HEK293 (cell line): ENCODE measurements around the gene LHFPL2.

Experiments
- CTCF ChIA-PET: fragments of 350-600 bp; formaldehyde crosslinking; extraction: SDS; loops from one replicate; lab custom pipeline; 2021; ENCODE audit warnings: antibody characterized with exemption; lab: Yijun Ruan, JAX
- POLR2A ChIA-PET: fragments of 300-600 bp; formaldehyde crosslinking; extraction: SDS; loops from one replicate; lab custom pipeline; 2020; ENCODE audit warnings: antibody characterized with exemption, inconsistent platforms; lab: Yijun Ruan, JAX
- H3K27ac ChIP-seq: fragments of 200-500 bp; sonication (Bioruptor generic); 2 replicates; pipeline ENCODE4 v1.5.1; 2014; ENCODE audit warnings: low read depth, low read length, control low read depth, inconsistent platforms; ENCODE audit errors: extremely low read depth
- H3K36me3 ChIP-seq, 2 experiments: fragments of 200-500 bp in 1 of 2; sonication (Bioruptor generic) in 1 of 2; 1 replicate in 1 of 2; 2 replicates in 1 of 2; pipeline ENCODE4 v1.5.1; 2014 to 2017; ENCODE audit warnings: inconsistent platforms in 2 of 2, low read length in 2 of 2; ENCODE audit not compliant: control insufficient read depth in 2 of 2, insufficient read depth in 1 of 2
- H3K4me1 ChIP-seq: fragments of 200-500 bp; sonication (Bioruptor generic); 2 replicates; pipeline ENCODE4 v1.5.1; 2014; ENCODE audit warnings: mild to moderate bottlenecking, low read length, inconsistent platforms; ENCODE audit not compliant: control insufficient read depth, insufficient read depth
- H3K4me3 ChIP-seq: 2 replicates; pipeline ENCODE4 v1.5.1; 2011; ENCODE audit warnings: low read depth, mild to moderate bottlenecking, control low read depth, low read length, moderate library complexity
- H3K9me3 ChIP-seq: fragments of 200-500 bp; sonication (Bioruptor generic); 2 replicates; pipeline ENCODE4 v1.5.1; 2014; ENCODE audit warnings: low read depth, low read length, inconsistent platforms; ENCODE audit not compliant: control insufficient read depth, insufficient read depth
- GLIS1 ChIP-seq: fragments of 450-650 bp; formaldehyde crosslinking; IDR thresholded peaks from 2 replicates; pipeline ENCODE4 v1.5.1; 2016; ENCODE audit warnings: missing biosample characterization, missing genetic modification characterization
- IKZF3 ChIP-seq: fragments of 450-650 bp; IDR thresholded peaks from 2 replicates; pipeline ENCODE4 v1.5.0; 2018; ENCODE audit warnings: missing biosample characterization, mild to moderate bottlenecking, missing genetic modification characterization, moderate library complexity
- OSR2 ChIP-seq: fragments of 450-650 bp; formaldehyde crosslinking; IDR thresholded peaks from 2 replicates; pipeline ENCODE4 v1.5.1; 2016; ENCODE audit warnings: missing biosample characterization, missing genetic modification characterization
- OVOL3 ChIP-seq: fragments of 450-650 bp; formaldehyde crosslinking; IDR thresholded peaks from 2 replicates; pipeline ENCODE4 v1.5.1; 2016; ENCODE audit warnings: missing biosample characterization, missing genetic modification characterization
- PRDM6 ChIP-seq: fragments of 450-650 bp; formaldehyde crosslinking; IDR thresholded peaks from 2 replicates; pipeline ENCODE4 v1.5.1; 2017; ENCODE audit warnings: missing biosample characterization, missing genetic modification characterization
- SCRT1 ChIP-seq: fragments of 450-650 bp; formaldehyde crosslinking; IDR thresholded peaks from 2 replicates; pipeline ENCODE4 v1.5.1; 2016; ENCODE audit warnings: missing biosample characterization, missing genetic modification characterization, borderline replicate concordance
- SCRT2 ChIP-seq: fragments of 450-650 bp; formaldehyde crosslinking; IDR thresholded peaks from 2 replicates; pipeline ENCODE4 v1.5.1; 2016; ENCODE audit warnings: missing biosample characterization, missing genetic modification characterization
- WT1 ChIP-seq: fragments of 450-650 bp; formaldehyde crosslinking; IDR thresholded peaks from 2 replicates; pipeline ENCODE4 v1.5.1; 2016; ENCODE audit warnings: missing biosample characterization, missing genetic modification characterization
- ZBTB26 ChIP-seq: fragments of 450-650 bp; formaldehyde crosslinking; optimal IDR thresholded peaks from 2 replicates; pipeline ENCODE3; 2016; ENCODE audit warnings: missing biosample characterization, mild to moderate bottlenecking, missing genetic modification characterization
- ZFHX2 ChIP-seq: fragments of 450-650 bp; formaldehyde crosslinking; conservative IDR thresholded peaks from 2 replicates; pipeline ENCODE4 v1.5.1; 2016; ENCODE audit warnings: missing biosample characterization, missing genetic modification characterization
- ZIC2 ChIP-seq: fragments of 450-650 bp; formaldehyde crosslinking; IDR thresholded peaks from 2 replicates; pipeline ENCODE4 v1.5.1; 2016; ENCODE audit warnings: missing biosample characterization, missing genetic modification characterization
- ZNF292 ChIP-seq: fragments of 450-650 bp; formaldehyde crosslinking; IDR thresholded peaks from 2 replicates; pipeline ENCODE4 v1.5.1; 2016; ENCODE audit warnings: low read depth, missing biosample characterization, missing genetic modification characterization, borderline replicate concordance
- ZNF600 ChIP-seq: fragments of 450-650 bp; formaldehyde crosslinking; IDR thresholded peaks from 2 replicates; pipeline ENCODE4 v1.5.1; 2016; ENCODE audit warnings: missing biosample characterization, missing genetic modification characterization
- ZNF664 ChIP-seq: fragments of 450-650 bp; formaldehyde crosslinking; IDR thresholded peaks from 2 replicates; pipeline ENCODE4 v1.5.1; 2016; ENCODE audit warnings: missing biosample characterization, missing genetic modification characterization
- TF ChIP-seq, protein P1 (sequence below): fragments of 450-650 bp; formaldehyde crosslinking; IDR thresholded peaks from 2 replicates; pipeline ENCODE4 v1.5.1; 2016; ENCODE audit warnings: missing biosample characterization, missing genetic modification characterization
- TF ChIP-seq, protein P2 (sequence below): fragments of 450-650 bp; IDR thresholded peaks from 2 replicates; pipeline ENCODE4 v1.5.1; 2018; ENCODE audit warnings: missing biosample characterization, mild to moderate bottlenecking, missing genetic modification characterization

The LHFPL2 gene

DNA sequence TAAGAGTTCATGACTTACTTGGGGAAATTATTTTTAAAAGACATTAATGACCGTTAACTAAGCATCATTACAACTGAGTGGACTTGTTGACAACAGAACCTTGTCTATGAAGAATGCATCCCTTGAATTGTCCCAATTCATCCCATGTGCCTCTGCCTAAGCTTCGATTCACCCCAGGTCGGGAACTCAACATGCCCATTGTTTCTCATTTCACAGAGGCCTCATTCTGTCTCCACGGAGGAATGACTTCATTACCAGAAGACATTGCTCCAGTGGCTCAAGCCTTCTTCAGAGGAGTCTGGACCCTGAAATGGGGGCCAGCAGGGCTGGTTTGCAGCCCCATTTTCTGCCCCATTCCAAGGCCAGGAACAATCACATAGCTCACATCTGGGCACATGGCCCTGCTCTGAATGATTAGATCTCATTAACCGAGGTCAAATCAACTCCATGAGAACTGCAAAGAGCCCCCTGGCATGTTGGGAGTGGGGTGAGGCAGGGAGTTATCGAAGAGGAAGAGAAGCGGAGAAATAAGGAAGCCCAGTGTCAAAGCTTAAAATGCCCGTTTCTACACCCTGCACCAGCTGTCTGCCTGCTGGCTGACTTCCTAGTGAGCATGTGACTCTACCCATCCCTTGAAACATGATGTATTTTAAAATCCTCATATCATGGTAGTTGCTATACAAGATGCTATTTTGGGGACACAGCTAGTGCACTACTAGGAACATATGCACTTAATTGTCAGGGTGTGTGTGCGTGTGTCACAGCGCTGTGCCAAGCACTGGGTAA lies 137.3 kb downstream of the LHFPL2 start:
- POLR2A ChIA-PET = no interaction called here
- Histone ChIP-seq H3K9me3 (no peaks in the 10 kb centered on the region), H3K4me1 (peaks cover 24% of the 10 kb centered on the region), H3K4me3 (no peak overlapping the region), H3K27ac (no peak overlapping the region), H3K36me3 (no peaks in the 10 kb centered on the region)
- no peak for TF ChIP-seq ZNF292 (tag by site-specific recombination)
- CTCF ChIA-PET = interaction anchor here (0.6 kb wide), 2 partner anchors 15 to 104 kb away, joined by 3 to 7 read pairs; no protein-coding TSS in a partner anchor

- peak overlapping the region; percentile 31; the same call in 1 of the 2 replicates for H3K27ac ChIP-seq
- ChIA-PET CTCF (interaction anchor here (0.6 to 2.0 kb wide), 3 partner anchors 23 to 410 kb away, joined by 3 to 9 read pairs (median 5); no protein-coding TSS in a partner anchor), POLR2A (no interaction called here)
- peaks cover 36% of the 10 kb centered on the region for H3K4me1 ChIP-seq
- no peaks in the 10 kb centered on the region for H3K36me3 ChIP-seq
- no peak overlapping the region for H3K4me3 ChIP-seq
- no peaks in the 10 kb centered on the region for H3K9me3 ChIP-seq
- TF ChIP-seq ZIC2 (tag by site-specific recombination) (peak; percentile 68; the same call in 1 of the 2 replicates), ZNF600 (peak; percentile 64; the same call in 1 of the 2 replicates), ZBTB26 (tag by site-specific recombination) (peak; percentile 30), SCRT2 (tag by site-specific recombination) (peak; percentile 78), IKZF3 (tag by site-specific recombination) (no peak)
- TF ChIP-seq, protein P1, sequence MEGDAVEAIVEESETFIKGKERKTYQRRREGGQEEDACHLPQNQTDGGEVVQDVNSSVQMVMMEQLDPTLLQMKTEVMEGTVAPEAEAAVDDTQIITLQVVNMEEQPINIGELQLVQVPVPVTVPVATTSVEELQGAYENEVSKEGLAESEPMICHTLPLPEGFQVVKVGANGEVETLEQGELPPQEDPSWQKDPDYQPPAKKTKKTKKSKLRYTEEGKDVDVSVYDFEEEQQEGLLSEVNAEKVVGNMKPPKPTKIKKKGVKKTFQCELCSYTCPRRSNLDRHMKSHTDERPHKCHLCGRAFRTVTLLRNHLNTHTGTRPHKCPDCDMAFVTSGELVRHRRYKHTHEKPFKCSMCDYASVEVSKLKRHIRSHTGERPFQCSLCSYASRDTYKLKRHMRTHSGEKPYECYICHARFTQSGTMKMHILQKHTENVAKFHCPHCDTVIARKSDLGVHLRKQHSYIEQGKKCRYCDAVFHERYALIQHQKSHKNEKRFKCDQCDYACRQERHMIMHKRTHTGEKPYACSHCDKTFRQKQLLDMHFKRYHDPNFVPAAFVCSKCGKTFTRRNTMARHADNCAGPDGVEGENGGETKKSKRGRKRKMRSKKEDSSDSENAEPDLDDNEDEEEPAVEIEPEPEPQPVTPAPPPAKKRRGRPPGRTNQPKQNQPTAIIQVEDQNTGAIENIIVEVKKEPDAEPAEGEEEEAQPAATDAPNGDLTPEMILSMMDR (tag by site-specific recombination) = peak; percentile 53
Observed at GRCh38 chr5:78509884-78510769, 138.4 kb downstream of the LHFPL2 start.

DNA sequence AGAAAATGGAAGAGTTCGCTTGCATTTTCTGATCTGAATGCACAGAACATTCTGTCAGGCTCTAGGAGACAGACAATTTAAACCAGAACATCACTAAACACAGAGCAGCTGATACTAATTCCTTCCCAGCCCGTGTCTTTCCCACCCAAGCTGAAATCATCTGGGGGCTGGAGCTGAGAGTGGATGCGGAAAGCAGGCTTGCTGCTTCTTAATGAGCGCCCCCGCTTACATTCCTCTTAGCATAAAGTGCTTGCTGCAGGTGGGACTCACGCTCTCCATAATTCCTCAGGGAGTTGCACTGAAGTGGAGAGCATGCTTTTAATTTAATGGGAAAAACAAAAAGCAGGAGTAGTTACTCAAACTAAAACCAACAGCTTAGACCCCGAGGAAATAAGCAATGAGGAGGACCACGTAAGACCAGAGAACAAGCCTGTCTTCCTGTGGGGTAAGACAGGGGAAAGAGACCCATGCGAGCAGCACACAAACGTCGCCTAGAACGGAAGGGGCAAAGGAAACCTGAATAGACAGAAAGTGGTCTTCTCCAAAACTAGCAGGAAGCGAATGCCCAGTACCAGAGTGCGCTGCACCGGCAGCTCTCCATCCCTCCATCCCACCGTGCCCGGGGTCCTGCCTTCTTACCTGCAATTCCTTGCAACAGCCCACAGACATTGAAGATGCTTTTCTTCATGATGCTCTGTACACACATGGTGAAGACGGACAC lies 139.3 kb downstream of the LHFPL2 start:
- H3K9me3 ChIP-seq = no peaks in the 10 kb centered on the region
- ChIA-PET POLR2A (interaction anchor here (0.7 kb wide), 1 partner anchor 475 kb away, joined by 3 read pairs; no protein-coding TSS in a partner anchor), CTCF (interaction anchor here (0.6 to 2.0 kb wide), 5 partner anchors 12 to 411 kb away, joined by 3 to 9 read pairs (median 3); no protein-coding TSS in a partner anchor)
- peak overlapping the region; percentile 53; the same call in 1 of the 2 replicates for H3K27ac ChIP-seq
- TF ChIP-seq ZNF664 (tag by site-specific recombination) (no peak), SCRT1 (tag by site-specific recombination) (0 out of 2 replicates have a peak, but pooled peaks have one; percentile 15), WT1 (tag by site-specific recombination) (peak; percentile 55), ZFHX2 (tag by site-specific recombination) (0 out of 2 replicates have a peak, but pooled peaks have one; percentile 9), PRDM6 (peak; percentile 44; the same call in 1 of the 2 replicates), OSR2 (tag by site-specific recombination) (peak; percentile 41; the same call in 1 of the 2 replicates), OVOL3 (tag by site-specific recombination) (no peak), GLIS1 (peak; percentile 54)
- TF ChIP-seq, protein P2, sequence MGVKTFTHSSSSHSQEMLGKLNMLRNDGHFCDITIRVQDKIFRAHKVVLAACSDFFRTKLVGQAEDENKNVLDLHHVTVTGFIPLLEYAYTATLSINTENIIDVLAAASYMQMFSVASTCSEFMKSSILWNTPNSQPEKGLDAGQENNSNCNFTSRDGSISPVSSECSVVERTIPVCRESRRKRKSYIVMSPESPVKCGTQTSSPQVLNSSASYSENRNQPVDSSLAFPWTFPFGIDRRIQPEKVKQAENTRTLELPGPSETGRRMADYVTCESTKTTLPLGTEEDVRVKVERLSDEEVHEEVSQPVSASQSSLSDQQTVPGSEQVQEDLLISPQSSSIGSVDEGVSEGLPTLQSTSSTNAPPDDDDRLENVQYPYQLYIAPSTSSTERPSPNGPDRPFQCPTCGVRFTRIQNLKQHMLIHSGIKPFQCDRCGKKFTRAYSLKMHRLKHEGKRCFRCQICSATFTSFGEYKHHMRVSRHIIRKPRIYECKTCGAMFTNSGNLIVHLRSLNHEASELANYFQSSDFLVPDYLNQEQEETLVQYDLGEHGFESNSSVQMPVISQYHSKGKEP (tag by site-specific recombination) = peak; percentile 63; the same call in 1 of the 2 replicates
- H3K4me1 ChIP-seq = peaks cover 43% of the 10 kb centered on the region
- no peak overlapping the region for H3K4me3 ChIP-seq
- no peaks in the 10 kb centered on the region for H3K36me3 ChIP-seq
